Measurements from ENCODE around the gene ABCA8.
"Not testable (repeated sequence)": the region's sequence is repeated elsewhere in the genome, so short reads cannot be mapped to it uniquely, and the experiment has no call there.

Gene ABCA8

DNA sequence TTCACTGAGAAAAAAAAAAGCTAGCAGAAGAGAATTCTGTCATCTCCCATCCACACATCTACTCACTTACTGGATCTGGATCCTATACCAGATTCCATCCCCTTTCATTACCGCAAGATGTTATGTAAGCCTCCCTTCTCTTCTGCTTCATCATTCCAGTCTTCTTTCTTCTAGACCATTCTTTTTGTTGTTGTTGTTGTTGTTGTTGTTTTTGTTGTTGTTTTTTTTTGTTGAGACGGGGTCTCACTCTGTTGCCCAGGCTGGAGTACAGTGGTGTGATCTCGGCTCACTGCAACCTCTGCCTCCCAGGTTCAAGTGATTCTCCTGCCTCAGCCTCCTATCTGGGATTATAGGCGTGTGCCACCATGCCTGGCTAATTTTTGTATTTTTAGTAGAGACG, 131.0 kb downstream of the ABCA8 start:
- DNase-seq: not testable (repeated sequence)

DNA sequence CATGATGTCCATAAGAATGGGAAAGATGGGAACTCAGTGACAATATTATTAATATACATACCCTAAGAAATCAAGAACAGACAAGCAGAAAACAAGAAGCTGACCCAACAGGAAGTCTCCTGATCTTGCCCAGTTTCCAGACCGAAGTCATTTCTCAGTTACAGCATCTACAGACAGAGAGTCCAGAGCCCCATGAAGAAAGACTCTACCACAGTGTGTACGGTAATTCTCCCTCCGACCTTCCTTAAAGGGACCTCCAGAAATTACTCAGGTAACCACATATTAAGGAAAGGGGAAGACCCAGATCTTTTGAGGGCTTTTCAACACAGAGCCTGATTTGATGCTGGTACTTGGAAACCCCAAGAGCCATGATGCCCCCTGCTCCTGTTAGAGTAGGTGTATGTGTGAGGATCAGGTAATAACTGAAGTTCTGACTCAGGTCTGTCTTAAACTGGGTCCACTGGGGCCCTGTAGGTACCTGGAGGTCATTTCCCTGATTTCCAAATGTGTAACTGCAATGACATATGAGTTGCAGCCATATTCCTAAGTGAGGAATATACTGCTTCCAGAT, 132.4 kb downstream of the ABCA8 start:
- DNase-seq: no peak

DNA sequence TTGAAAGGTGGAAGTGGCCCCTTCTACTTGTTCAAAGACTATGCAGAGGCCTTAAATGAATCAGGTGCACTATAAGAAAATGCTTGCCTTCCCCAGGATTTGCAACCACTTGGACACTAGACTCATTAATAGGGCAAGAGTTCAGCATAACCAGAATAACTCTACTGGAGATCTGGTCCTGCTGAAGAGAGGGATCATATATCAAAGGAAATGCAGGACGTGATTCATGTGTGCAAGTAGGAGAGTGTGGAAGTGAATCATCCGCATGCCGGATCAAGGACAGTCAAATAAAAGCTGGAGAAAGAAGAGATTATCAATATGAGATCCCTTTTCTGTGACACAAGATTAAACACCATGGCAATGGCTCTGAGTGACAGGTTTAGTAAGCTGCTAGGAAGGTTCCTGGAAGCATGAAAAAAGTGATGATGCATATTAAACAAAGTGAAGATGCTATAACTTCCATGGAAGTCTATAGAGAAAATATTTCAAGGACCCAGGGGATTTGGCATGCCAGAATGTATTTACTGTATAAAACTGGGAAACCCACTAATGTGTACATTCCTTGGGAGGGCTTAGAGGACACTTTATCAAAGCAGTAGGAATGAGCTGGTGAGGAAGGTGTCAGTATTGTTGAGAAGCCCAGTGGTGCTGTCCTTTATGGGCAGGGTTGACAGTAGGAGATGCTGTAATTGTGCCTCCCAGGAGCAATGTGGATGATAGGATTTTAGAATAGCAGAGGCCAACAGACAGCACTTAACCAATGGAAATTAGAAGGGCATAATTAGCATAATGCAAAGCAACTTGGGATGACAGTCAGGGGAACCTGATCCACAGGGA, 133.1 kb downstream of the ABCA8 start:
- DNase-seq: peak; percentile 87

DNA sequence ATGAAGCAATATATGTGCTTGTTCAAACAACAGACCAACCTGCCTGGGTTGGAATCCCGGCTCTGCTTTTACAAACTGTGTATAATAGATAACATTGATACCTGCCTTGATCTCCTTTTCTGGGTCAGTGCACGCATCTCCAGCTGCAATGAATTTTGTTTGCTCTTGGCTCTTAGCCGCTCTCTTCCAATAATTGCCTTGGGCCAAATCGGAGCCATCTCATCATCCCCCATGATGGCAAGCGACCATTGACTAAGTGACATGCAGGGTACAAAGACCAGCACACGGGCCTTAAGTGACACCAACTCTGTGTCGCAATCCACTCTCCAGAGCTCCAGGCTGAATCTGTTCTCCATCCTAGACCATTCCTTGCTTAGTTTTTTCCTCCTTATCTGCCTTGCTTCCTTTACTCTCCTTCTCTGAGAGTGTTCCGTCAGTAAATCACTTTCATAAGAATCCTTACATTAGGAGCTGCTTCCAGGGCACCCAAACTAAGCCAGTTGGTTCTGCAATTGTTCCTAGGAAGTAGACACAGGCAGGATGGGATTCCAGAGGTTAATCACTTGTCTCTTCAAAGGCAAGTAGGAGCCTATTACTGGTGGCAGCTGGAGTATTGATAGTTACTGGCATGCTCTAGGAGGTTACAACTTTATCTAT, 134.2 kb downstream of the ABCA8 start:
- no peak for DNase-seq

DNA sequence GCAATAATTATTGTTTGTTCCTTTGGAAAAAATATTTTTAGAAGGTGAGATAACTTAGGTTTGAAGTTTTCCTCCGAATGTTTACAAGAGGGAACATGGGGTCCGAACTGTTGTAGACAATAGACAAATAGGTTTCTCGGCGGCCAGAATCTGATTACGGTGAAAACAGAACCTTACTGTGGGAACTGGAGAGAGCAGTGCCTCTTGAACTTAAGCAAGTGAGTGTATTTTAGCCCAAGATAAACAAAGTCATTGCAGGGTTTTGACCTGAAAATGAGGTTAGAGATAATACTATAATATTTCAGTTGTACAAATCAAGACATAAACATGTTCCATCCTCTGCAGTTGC, 134.7 kb downstream of the ABCA8 start:
- DNase-seq: no peak

DNA sequence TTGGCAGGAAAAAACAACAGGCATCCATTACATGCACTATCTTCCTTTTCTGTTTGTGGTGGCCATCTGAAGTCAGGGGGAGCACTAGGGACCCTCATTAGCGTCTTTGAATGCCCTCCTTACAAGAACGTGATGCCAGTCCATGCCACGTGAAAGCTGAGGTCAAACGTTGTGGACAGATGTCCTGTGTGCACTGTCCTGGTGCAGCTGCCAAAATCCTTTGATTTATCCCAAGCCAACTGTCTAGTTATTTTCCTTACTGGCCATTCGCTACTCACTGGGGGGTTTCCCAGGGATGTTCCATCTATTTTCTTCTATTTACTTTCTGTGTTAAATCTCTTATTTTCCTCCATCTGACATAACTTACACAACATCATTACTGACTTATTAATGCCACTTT, 135.7 kb downstream of the ABCA8 start:
- DNase-seq: no peak
